Neural cell (in vitro differentiated cells): Measurements from ENCODE around the gene RPS5.

Experiments used
- EP300 ChIP-seq: fragments of 450-650 bp; conservative IDR thresholded peaks from 2 replicates; pipeline ENCODE4 v1.6.1; 2014; ENCODE audit warnings: antibody characterized with exemption, mild to moderate bottlenecking, moderate library complexity; ENCODE audit not compliant: poor library complexity, severe bottlenecking
- TF ChIP-seq, protein P1 (sequence below): fragments of 450-650 bp; IDR thresholded peaks from 2 replicates; pipeline ENCODE4 v1.5.1; 2014; ENCODE audit warnings: antibody characterized with exemption, mild to moderate bottlenecking, moderate library complexity; ENCODE audit not compliant: poor library complexity, severe bottlenecking

DNA sequence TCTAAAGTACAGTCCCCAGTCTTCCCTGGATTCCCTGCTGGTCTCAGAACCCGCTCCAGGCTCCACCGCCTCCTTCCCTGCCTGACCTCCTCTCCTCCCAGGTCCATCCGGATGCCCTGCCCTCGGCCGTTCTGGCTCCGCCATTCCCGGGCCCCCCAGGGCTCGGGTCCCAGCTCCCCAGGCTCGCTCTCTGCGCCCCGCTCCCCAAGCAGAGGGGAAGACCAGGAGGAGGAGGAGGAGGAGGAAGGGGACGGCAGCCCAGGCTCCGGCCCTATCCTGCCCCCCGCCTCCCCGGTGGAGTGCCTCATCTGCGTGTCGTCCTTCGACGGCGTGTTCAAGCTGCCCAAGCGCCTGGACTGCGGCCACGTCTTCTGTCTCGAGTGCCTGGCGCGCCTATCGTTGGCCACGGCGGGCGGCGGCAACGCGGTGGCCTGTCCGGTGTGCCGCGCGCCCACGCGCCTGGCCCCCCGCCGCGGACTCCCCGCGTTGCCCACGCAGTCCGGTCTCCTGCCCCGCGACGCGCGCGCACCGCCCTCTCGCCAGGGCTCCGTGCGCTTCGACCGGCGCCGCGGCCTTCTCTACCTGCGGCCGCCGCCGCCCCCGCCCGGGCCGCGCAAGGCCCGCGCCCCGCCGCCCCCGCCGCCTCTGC is 9.0 kb downstream of the RPS5 start:
- TF ChIP-seq, protein P1, sequence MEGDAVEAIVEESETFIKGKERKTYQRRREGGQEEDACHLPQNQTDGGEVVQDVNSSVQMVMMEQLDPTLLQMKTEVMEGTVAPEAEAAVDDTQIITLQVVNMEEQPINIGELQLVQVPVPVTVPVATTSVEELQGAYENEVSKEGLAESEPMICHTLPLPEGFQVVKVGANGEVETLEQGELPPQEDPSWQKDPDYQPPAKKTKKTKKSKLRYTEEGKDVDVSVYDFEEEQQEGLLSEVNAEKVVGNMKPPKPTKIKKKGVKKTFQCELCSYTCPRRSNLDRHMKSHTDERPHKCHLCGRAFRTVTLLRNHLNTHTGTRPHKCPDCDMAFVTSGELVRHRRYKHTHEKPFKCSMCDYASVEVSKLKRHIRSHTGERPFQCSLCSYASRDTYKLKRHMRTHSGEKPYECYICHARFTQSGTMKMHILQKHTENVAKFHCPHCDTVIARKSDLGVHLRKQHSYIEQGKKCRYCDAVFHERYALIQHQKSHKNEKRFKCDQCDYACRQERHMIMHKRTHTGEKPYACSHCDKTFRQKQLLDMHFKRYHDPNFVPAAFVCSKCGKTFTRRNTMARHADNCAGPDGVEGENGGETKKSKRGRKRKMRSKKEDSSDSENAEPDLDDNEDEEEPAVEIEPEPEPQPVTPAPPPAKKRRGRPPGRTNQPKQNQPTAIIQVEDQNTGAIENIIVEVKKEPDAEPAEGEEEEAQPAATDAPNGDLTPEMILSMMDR = no peak
- TF ChIP-seq EP300 = no peak
